ENCODE results near the gene PDE9A. TPM values are rescaled to one million over a fixed set of nuclear protein-coding genes. Genes with fewer than 3 reads are reported as not detected.
"Not testable (repeated sequence)": the region's sequence is repeated elsewhere in the genome, so short reads cannot be mapped to it uniquely, and the experiment has no call there.

The PDE9A gene
- total and polyA plus RNA-seq, 2 donors (not counting 1 experiment from before 2014, with no cell fraction given), result 0.34 to 5.8 TPM

DNA sequence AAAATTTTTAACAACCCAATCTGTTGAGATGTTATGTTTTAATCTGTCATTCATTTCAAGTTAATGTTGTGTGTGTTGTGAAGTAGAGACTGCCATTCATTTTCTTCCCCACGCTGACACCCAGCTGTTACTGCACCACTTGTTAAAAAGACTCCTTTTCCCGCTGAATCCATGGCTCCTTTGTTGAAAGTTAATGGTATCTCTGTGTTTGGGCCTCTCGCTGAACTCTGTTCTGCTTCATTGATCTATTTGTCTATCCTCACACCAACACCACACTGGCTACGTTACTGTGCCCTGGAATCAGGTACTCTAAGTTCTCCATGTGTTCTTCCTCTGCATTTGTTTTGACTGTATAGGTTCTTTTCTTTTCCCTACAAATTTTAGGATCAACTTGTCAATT is 58.2 kb downstream of the PDE9A start:
- Histone ChIP-seq H3K27me3 (replicated peaks in 1 of 4; ENCODE audit: control extremely low read depth in 1 of 4, control insufficient read depth in 3 of 4, insufficient read depth in 4 of 4, low read length in 3 of 4) (no peaks in the 10 kb centered on the region), H3K79me2 (ENCODE audit: control insufficient read depth, insufficient read depth, low read length) (no peaks in the 10 kb centered on the region), H3K4me1 (ENCODE audit: control insufficient read depth in 2 of 2, insufficient read depth in 2 of 2, low read length in 2 of 2) (no peaks in the 10 kb centered on the region), H3K9ac (ENCODE audit: low read length) (no peak overlapping the region), H3K4me3 (ENCODE audit: control extremely low read depth in 1 of 5, extremely low read depth in 1 of 5, insufficient read depth in 1 of 5, low read depth in 2 of 5, low read length in 4 of 5) (no peak overlapping the region), H4K20me1 (ENCODE audit: control insufficient read depth, insufficient read depth, low read length, poor library complexity, severe bottlenecking) (no peaks in the 10 kb centered on the region), H3K27ac (ENCODE audit: low read length in 2 of 2) (no peak overlapping the region), H2AFZ (ENCODE audit: insufficient read depth, low read depth, low read length, poor library complexity, severe bottlenecking) (no peak overlapping the region), H3K36me3 (replicated peaks in 1 of 2; ENCODE audit: control extremely low read depth in 1 of 2, control insufficient read depth in 1 of 2, extremely low read depth in 1 of 2, insufficient read depth in 2 of 2, low read length in 1 of 2) (no peaks in the 10 kb centered on the region), H3K9me3 (ENCODE audit: control extremely low read depth in 1 of 3, control insufficient read depth in 2 of 3, insufficient read depth in 1 of 3, low read length in 2 of 3) (no peaks in the 10 kb centered on the region), H3K4me2 (replicated peaks; ENCODE audit: low read depth, low read length, poor library complexity, severe bottlenecking) (no peak overlapping the region)
- Mint-ChIP-seq H3K4me3 (no peak overlapping the region), H3K9me3 (ENCODE audit: insufficient read depth) (no peaks in the 10 kb centered on the region), H3K4me1 (no peaks in the 10 kb centered on the region), H3K27me3 (no peaks in the 10 kb centered on the region), H3K27ac (no peak overlapping the region)
- ATAC-seq (ENCODE audit: low read depth) (no peak), DNase-seq (no peak)
- POLR2A ChIA-PET, result no interaction called here
- 80% methylated on average over 1 of the region's 4 CpGs for WGBS (ENCODE audit: insufficient coverage)
- CTCF ChIA-PET, result no interaction called here
- intact Hi-C loops (cut with micrococcal nuclease), result no loop called here
- no peak for TF ChIP-seq EZH2 (IDR thresholded peaks at IDR 0.05; ENCODE audit: borderline replicate concordance, insufficient read depth, low read depth, low read length, poor library complexity, severe bottlenecking)
- TF ChIP-seq, protein P1, sequence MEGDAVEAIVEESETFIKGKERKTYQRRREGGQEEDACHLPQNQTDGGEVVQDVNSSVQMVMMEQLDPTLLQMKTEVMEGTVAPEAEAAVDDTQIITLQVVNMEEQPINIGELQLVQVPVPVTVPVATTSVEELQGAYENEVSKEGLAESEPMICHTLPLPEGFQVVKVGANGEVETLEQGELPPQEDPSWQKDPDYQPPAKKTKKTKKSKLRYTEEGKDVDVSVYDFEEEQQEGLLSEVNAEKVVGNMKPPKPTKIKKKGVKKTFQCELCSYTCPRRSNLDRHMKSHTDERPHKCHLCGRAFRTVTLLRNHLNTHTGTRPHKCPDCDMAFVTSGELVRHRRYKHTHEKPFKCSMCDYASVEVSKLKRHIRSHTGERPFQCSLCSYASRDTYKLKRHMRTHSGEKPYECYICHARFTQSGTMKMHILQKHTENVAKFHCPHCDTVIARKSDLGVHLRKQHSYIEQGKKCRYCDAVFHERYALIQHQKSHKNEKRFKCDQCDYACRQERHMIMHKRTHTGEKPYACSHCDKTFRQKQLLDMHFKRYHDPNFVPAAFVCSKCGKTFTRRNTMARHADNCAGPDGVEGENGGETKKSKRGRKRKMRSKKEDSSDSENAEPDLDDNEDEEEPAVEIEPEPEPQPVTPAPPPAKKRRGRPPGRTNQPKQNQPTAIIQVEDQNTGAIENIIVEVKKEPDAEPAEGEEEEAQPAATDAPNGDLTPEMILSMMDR (IDR thresholded peaks at IDR 0.05), result no peak

DNA sequence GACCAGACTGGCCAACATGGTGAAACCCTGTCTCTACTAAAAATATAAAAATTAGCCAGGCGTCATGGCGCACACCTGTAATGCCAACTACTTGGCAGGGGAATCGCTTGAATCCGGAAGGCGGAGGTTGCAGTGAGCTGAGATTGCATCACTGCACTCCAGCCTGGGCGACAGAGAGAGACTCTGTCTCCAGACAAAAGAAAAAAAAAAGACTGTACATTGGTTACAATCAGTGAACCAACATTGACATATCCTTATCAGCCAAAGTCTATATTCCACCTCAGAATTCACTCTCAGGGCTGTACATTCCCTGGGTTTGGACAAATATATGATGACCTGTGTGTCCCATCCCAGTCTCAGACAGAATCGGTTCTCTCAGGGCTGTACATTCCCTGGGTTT is 62.0 kb downstream of the PDE9A start:
- H4K20me1 ChIP-seq (ENCODE audit: control insufficient read depth, insufficient read depth, low read length, poor library complexity, severe bottlenecking); ATAC-seq (ENCODE audit: low read depth); H3K9me3 Mint-ChIP-seq (ENCODE audit: insufficient read depth); H3K27me3 ChIP-seq (replicated peaks in 1 of 4; ENCODE audit: control extremely low read depth in 1 of 4, control insufficient read depth in 3 of 4, insufficient read depth in 4 of 4, low read length in 3 of 4); H3K27ac Mint-ChIP-seq; CTCF ChIA-PET; DNase-seq; intact Hi-C loops (cut with micrococcal nuclease); H3K4me3 Mint-ChIP-seq; H3K4me1 Mint-ChIP-seq; H3K4me2 ChIP-seq (replicated peaks; ENCODE audit: low read depth, low read length, poor library complexity, severe bottlenecking); H3K9me3 ChIP-seq (ENCODE audit: control extremely low read depth in 1 of 3, control insufficient read depth in 2 of 3, insufficient read depth in 1 of 3, low read length in 2 of 3); H3K9ac ChIP-seq (ENCODE audit: low read length); H3K4me1 ChIP-seq (ENCODE audit: control insufficient read depth in 2 of 2, insufficient read depth in 2 of 2, low read length in 2 of 2); POLR2A ChIA-PET; H3K27ac ChIP-seq (ENCODE audit: low read length in 2 of 2); H3K4me3 ChIP-seq (ENCODE audit: control extremely low read depth in 1 of 5, extremely low read depth in 1 of 5, insufficient read depth in 1 of 5, low read depth in 2 of 5, low read length in 4 of 5); H3K79me2 ChIP-seq (ENCODE audit: control insufficient read depth, insufficient read depth, low read length); H3K27me3 Mint-ChIP-seq; H2AFZ ChIP-seq (ENCODE audit: insufficient read depth, low read depth, low read length, poor library complexity, severe bottlenecking); H3K36me3 ChIP-seq (replicated peaks in 1 of 2; ENCODE audit: control extremely low read depth in 1 of 2, control insufficient read depth in 1 of 2, extremely low read depth in 1 of 2, insufficient read depth in 2 of 2, low read length in 1 of 2): not testable (repeated sequence)
- 98% methylated on average over 5 of the region's 7 CpGs for whole genome bisulfite sequencing (ENCODE audit: insufficient coverage)
